GM19463 (cell line): ENCODE data around the gene RASSF5.

Experiments used
- ATAC-seq: cut with Tn5 transposase; IDR thresholded peaks from one replicate; pipeline ENCODE4 v1.9.1; 2021; ENCODE audit warnings: mild to moderate bottlenecking, moderate library complexity; ENCODE audit not compliant: unreplicated experiment

Gene RASSF5

DNA sequence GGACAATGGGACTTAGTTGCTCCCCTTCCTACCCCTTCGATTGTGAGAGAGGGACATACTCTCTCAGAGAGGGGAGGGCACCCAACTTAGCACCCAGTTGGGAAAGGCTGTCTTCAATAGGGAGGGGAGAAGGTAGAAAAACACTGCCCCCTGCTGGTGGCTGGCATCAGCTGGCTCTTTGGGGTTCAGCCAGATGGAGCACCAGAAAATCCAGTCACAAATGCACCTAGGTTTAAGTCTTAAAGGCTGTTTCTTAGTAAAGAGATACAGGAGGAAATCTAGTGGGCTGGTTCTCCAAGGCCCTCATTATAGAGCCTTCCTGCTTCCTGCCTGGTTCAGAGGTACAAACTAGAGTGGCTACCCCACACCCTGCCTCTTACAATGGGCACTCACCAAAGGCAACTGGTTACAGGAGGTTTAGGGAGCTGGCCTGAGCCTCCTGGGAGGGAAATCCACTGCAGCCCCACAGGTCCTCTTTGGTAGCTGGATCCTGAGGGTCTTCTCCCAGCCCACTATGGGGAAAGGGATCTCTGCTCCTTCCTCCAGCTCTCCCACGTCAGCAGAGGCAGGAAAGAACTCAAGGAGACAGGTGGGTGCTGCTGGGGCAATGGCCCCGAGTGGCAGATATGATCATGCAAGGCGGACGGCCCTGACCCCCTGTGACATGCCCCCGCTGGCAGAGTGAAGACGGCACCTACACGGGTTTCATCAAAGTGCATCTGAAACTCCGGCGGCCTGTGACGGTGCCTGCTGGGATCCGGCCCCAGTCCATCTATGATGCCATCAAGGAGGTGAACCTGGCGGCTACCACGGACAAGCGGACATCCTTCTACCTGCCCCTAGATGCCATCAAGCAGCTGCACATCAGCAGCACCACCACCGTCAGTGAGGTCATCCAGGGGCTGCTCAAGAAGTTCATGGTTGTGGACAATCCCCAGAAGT is 76.6 kb downstream of the RASSF5 start:
- ATAC-seq, result no peak

DNA sequence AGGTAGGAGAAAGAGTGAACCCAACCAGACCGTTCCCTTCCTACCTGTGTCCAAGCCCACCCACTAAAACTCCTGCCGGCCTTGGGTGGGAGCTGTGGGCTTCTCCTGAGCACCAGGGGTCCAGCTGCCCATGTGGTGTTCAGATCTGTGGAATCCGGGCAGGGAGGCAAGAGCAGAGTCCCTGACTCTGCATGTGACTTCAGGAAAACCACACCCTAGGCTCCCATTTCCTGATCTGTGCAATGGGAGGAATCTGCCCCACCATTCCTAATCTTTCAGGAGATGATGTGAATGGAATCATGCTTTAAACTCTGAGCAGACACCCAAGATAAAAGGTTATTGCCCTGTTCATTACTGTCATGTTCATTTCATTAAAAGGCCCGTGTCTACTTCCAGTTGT is 77.4 kb downstream of the RASSF5 start:
- ATAC-seq, result no peak

DNA sequence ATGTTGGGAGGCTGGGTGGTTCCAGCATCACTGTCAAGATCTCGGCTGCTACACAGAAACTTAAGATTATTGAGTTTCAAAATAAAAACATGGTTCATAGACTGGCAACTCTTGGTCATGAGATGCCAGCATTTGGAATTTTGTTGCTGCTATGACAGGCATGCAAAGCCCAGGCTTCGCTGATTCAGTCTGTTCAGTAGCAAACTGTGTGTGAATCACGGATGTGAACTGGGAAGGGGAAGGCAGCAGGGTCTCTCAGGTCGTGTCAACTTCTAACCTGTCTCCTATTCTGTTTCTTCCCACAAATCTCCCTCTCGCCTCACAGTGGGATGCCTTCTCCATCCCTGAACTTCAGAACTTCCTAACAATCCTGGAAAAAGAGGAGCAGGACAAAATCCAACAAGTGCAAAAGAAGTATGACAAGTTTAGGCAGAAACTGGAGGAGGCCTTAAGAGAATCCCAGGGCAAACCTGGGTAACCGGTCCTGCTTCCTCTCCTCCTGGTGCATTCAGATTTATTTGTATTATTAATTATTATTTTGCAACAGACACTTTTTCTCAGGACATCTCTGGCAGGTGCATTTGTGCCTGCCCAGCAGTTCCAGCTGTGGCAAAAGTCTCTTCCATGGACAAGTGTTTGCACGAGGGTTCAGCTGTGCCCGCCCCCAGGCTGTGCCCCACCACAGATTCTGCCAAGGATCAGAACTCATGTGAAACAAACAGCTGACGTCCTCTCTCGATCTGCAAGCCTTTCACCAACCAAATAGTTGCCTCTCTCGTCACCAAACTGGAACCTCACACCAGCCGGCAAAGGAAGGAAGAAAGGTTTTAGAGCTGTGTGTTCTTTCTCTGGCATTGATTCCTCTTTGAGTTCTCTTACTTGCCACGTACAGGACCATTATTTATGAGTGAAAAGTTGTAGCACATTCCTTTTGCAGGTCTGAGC is 79.4 kb downstream of the RASSF5 start:
- ATAC-seq, result no peak

DNA sequence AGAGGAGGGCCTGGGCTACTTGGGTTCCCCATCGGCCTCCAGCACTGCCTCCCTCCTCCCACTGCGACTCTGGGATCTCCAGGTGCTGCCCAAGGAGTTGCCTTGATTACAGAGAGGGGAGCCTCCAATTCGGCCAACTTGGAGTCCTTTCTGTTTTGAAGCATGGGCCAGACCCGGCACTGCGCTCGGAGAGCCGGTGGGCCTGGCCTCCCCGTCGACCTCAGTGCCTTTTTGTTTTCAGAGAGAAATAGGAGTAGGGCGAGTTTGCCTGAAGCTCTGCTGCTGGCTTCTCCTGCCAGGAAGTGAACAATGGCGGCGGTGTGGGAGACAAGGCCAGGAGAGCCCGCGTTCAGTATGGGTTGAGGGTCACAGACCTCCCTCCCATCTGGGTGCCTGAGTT is 80.6 kb downstream of the RASSF5 start:
- ATAC-seq, result no peak

DNA sequence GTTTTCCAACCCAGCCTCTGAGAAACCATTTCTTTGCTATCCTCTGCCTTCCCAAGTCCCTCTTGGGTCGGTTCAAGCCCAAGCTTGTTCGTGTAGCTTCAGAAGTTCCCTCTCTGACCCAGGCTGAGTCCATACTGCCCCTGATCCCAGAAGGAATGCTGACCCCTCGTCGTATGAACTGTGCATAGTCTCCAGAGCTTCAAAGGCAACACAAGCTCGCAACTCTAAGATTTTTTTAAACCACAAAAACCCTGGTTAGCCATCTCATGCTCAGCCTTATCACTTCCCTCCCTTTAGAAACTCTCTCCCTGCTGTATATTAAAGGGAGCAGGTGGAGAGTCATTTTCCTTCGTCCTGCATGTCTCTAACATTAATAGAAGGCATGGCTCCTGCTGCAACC is 81.2 kb downstream of the RASSF5 start:
- ATAC-seq, result no peak

DNA sequence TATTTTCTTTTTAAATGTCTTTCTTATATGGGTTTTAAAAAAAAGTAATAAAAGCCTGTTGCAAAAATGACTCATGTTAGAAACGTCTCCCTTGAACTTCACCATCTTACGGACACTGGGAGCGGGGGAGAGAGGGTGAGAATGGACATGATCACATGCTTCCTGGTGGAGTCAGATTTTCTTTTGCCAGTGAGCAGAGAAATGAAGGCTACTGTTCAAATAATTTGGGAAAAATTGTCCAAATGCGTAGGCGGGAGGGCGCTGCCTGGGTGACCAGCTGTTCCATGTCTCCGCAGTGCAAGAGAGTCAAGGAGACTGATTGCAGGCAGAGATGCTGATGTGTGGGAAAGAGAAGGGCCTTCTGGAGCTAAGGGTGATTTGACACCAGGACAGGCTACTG is 81.9 kb downstream of the RASSF5 start:
- ATAC-seq, result no peak

DNA sequence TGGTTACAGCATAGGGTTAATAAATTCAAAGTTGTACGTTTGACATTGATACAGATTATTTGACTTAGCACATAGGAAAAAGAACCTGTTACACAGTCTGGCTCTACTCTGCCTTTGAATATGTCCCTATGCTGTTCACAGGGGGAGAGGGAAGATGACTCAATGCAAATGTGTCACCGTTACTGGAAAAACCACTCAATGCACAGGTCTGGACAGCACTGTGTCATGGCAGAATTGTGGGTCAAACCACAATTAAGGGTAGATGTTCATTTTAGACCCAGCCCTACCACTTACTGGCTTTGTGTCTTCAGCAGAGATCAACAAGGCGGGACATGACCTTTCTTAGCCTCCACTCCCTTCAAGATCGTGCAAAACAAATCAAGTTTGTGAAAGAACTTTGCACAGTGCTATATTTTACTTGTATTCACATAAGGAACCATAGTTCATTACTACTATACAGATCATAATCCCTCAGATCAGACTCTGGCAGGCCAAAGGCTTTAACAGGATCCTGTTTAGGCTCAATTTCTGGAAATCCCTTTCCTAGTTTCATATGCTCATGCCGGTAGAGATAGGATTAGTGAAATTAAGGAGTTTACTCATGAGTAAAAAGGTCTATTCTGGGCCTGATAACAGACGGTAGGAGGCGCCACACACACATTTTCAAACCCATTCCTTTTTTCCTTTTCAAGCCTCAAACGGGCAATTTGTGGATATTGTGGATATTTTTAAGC is 82.9 kb downstream of the RASSF5 start:
- ATAC-seq, result peak; percentile 76

DNA sequence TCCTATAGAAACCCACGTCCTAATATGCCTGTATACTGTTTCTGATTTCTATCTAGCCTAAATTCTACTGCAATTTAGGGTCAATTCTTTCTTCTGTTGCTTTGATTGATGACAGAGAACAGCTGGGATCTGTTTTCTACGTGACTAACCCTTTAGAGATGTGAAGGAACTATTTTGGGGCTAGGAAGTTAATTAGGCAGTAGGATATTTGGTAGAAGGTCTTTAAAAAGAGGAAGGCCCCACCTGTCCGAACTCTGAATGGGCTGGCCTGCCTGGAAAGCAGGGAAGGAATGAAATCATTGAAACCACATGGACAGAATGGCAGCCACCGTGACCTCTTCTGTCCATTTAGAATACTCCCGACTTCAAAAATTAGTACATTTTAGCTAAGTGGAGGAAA is 83.9 kb downstream of the RASSF5 start:
- no peak for ATAC-seq

DNA sequence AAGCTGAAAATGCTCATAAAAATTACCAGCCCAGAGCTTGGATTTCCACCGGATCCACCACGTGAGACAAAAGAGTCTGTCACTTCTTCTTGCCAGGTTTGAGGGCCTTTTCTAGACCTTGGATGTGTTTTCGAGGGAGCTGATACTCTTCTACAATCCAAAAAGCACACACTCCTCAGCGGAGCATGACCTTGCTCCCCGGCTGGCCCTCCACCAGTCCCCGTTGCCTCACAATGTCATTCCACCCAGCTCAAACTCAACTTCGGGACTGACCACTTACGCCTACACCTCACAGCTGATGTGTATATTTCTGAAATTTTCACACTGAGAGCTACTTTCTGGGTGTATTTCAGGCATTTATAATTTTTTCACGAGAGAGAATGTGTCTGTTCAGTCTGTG is 84.4 kb downstream of the RASSF5 start:
- no peak for ATAC-seq

DNA sequence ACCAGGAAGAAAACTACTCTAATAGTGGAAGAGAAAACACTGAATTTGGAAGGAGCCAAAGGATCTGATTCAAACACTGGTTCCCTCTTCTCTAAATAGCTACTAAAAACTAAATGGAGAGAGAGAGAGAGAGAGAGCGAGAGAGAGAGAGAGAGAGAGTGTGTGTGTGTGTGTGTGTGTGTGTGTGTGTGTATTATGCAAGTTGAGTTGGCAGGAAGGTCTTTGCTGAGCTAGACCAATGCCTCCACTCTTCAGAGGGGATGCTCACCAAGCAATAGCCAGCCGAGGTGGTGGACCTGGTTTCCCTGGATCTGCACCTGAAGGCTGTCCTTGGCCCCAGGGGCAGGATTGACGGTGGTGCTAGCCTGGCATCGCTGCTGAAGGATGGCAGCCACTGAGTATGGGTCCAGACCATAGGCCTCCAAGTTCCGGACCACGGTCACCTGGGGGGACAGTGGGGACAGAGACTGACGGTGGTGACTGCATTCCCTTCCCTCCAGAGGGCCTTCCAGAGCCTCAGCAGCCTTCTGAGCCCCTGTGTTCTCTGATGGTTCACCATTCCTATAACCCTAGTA is 86.1 kb downstream of the RASSF5 start:
- no peak for ATAC-seq

DNA sequence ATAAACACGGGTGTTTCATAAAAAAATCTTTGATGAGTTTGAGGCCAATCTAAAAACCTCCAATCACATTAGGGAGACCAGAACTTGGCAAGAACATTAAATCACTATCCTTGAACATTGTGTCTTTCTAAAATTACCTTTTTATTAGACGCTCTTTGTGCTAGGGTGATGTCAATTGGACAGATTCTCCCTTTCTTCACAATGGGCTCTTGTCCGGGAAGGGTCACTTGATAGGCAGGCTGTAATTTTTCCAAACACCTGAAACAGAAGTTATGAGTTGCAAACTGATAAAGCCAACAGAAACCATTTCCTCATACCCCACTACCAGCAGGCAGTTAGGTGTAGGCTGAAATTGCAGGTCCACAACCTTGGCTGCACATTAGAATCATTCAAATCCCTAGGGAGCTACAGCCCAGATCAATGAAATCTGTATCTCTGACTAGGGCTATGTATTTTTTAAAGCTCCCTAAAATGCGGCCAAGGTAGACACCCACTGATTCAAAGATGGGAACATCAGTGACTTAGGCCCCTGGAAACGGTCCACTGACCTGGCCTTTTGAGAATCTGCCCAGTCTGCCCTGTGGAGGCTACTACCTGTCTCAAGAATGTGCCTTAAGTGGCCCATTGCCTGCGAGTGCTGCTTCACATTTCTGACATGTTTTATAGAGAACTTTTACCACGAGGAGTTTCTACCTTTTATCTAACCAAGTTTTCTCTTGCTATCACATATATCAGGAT is 88.4 kb downstream of the RASSF5 start:
- no peak for ATAC-seq

DNA sequence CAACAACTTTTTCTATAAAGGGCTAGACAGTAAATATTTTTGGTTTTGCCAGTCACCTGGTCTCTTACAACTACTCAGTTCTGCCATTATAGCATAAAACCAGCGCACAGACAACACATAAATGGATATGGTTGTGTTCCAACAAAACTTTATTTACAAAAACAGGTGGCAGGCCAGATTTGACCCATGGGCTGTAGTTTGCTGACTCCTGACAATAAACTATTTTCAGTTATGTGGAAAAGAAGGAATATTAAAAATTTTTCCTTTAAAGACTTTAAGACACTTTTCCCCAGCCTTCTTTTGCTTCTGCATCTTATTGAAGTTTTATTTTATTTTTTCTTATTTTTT is 89.0 kb downstream of the RASSF5 start:
- ATAC-seq, result no peak

DNA sequence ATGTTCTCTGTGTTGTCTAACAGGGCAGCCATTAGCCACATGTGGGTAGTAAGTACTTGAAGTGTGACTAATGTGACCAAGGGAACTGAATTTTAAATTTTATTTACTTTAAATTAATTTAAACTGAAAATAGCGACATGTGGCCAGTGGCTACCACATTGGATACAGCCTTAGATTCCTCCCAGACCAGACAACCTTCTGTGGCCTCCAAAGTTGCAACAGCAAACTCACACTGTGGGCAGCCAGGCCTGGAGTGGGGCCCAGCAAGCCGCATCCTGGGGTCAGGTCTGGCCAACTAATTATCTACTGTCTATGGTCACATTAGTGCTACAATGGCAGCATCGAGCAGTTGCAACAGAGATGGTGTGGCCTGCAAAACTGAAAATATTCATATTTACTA is 93.2 kb downstream of the RASSF5 start:
- no peak for ATAC-seq

DNA sequence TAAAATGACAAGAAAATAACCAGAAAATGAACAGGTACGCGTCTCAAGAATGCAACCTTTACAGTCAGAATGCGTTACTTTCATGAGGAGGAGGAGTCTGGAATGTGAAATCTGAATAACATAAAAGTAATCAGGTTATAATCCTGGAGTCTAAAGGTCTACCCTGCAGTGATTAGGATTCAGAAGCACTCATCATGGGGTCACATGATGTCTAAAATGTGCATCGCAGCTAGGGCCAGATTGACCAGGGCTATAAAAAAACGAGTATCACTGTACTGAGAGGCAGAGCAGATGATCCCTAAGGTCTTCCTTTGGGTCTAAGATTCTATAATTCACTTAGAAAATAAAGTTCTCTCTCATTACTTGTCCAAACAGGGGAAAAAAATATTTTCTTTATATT is 97.5 kb downstream of the RASSF5 start:
- ATAC-seq, result no peak

DNA sequence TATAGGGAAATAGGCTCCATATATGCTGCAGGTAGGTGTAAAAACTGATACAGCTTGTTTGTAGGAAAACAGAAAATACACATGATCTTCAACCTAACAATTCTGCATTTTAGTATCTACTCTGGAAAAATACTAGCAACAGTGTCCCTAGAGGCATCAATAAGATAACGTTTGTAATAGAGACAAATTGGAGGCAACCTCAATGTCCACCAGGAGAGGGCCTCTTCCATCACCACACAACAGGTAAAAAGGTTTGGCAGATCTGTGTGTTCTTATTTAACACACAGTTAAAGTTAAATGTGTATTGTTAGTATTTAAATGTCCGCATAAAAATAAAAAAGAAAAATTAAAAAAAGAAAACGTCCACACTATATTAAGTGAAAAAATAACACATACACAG is 99.5 kb downstream of the RASSF5 start:
- ATAC-seq, result no peak

DNA sequence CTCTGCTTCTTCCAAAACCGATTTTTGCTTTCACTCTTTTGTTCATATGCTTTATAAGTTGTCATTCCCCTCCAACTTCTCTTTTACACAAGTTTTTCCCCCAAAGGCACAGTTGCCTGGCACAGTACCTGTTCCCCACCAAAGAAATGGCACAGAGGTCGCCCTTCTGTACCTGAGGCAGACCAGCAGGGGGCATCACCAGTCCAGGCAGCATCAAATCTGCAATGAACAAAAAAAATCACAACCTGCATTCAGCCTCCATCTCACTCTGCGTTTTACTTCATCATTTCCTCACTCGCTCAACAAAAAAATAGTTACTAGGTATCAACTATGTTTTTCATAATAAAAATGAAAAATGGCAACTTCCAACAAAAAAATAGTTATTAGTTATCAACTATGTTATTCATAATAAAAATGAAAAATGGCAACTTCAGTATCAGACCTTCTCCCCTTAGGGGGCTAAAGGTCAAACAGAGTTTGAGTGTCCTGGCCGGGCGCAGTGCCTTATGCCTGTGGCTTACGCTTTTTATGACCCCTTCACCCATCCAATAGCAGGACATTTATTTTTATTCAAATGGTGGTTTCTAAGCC is 100.9 kb downstream of the RASSF5 start:
- no peak for ATAC-seq

DNA sequence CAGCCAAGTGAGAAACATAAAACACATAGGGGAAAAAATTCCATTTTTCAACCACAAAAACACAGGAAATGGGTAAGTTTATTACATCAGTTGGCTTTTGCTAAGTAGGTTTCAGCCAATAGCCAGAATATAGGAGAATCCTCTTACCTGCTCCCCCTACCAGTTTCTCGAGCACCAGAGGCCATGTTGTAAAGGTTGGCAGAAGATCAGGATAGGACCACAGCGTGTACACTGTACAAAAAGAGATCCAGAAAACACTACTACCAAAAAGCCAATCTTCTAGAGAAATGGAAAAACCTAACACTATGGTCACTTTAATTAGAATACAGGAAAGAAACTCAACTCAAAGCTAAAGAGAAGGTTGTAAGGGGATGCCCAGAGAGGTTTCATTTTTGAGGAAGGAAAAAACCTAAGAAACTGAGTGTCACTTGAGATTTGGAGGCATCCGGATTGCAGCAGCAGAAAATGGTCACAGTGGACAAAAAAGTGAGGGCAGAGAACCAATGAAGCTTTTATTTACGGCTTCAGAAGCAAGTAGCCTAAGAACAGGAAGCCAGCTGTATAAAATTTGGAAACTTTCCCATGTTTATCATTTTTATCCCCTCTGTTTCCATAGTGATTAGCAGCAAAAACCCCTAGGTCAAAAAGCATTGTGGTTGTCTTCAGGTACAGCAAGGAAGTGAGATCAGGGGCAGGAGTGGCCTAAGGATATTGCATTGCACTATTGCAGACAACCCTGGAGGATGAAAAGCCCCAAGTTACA is 102.1 kb downstream of the RASSF5 start:
- ATAC-seq, result peak; percentile 28

DNA sequence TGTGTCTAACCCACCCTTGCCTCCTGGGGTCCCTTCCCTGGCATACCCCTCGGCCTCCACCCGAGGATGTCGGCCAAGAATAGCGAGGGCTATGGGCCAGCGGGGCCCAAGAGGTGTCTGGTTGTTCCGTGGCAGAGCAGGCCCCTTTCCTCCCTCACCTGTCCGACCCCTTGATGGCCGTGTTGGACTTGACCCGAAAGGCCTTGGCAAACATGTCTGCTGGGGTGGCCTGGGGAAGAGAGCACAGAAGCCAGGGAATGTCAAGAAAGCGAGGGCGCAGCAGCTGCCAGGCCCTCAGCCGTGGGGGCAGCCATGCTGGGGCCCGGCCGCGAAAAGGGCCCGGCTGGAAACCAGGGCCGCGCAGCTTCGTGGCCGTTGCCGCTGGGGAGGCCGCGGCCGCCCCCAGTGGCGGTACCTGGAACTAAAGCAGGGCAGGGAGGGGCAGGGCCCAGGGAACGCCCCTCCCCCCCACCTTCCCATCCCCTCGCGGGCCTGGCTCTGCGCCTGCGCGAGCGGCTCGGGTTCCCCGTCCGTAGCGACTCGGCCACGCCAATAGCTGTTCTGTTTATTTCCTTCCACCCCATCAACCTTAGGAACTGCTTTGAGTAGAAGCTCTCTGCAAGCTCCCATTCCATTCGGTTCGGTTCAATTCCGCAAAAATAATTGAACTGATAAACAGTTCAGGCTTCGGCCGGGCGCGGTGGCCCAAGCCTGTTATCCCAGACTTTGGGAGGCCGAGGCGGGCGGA is 105.0 kb downstream of the RASSF5 start, which contains the start of gene EIF2D:
EIF2D (minus strand) TSS at position 337 of the 748 bp plus-strand sequence; CDS start at position 214, 123 bp downstream.
- ATAC-seq, result peak; percentile 94
